GM21381 (cell line): ENCODE measurements around the gene TACR1.
A peak's percentile ranks its signal among the peaks of the same experiment; 100 is the strongest.
"Not testable (repeated sequence)": the region's sequence is repeated elsewhere in the genome, so short reads cannot be mapped to it uniquely, and the experiment has no call there.

ENCODE experiments used
- ATAC-seq: cut with Tn5 transposase; IDR thresholded peaks from one replicate; pipeline ENCODE4 v1.9.1; 2021; ENCODE audit warnings: mild to moderate bottlenecking, moderate library complexity; ENCODE audit not compliant: unreplicated experiment

The TACR1 gene

GRCh38 chr2:75094405-75094804, 104.9 kb downstream of the TACR1 start:
- no peak for ATAC-seq

- ATAC-seq = no peak
Measured at GRCh38 chr2:75090770-75091515, 108.4 kb downstream of the TACR1 start.

- ATAC-seq = no peak
Measured at GRCh38 chr2:75089471-75089870, 109.8 kb downstream of the TACR1 start.

- no peak for ATAC-seq
Measured at GRCh38 chr2:75088791-75089190, 110.5 kb downstream of the TACR1 start.

GRCh38 chr2:75087736-75088135, 111.6 kb downstream of the TACR1 start:
- no peak for ATAC-seq

- no peak for ATAC-seq
Measured at GRCh38 chr2:75079575-75079974, 119.7 kb downstream of the TACR1 start.

- ATAC-seq = no peak
Measured at GRCh38 chr2:75077909-75078308, 121.4 kb downstream of the TACR1 start.

DNA sequence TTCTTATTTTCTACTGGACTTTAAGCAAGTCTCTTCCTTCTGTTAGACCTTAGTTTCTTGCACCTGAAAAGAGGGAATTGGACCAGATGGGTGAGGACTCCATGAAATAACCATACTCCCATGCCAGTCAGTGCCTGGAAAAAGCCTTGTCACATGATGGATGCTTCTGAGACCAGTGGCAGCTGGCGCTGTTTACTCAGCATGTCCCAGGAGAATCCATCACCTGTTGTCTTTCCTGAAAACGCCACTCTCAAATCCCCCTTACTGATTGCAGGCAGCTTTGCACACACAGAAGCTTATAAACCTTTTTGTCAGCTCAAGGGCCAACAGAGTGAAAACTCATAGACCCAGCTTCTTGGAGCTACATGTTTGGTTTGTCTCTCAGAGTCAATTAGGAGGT, 123.2 kb downstream of the TACR1 start:
- ATAC-seq = no peak

DNA sequence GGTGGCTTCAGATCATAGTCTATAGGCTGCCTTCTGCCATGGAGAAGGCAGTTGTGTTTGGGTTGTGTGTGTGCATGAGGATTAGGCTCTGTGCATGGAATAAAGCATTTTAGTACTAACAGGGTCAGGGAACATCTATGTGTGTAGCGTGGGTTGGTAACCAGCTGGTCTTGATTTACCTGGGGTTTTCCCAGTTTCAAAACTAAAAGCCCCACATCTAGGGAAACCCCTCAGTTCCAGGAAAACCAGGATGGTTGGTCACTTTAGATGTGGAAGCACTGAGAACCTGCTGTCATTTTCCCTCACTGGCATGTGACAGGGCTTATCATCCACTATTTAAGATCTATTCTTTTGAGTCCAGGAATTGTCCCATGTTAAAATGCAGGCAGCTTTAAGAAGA, 124.6 kb downstream of the TACR1 start:
- no peak for ATAC-seq

DNA sequence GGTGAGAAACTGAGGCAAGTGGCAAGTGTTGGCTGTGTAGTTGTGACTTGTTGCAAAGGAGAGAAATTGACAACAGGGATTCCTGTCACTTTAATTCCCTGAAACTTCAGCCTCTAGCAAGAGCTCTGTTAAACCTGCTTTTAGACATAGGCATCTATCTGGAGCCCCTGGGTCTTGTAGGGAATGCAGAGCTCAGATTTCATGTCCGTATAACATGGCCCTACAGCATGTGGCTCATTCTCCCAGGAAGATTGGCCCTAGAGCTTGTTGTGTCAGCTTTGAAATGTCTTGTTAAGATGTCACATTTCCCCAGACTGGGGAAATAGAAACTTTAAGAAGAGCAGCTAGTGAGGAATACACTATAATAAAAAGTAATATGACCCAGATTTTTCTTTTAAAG, 125.1 kb downstream of the TACR1 start:
- ATAC-seq = no peak

- no peak for ATAC-seq
Measured at GRCh38 chr2:75071766-75072165, 127.6 kb downstream of the TACR1 start.

- ATAC-seq = no peak
Measured at GRCh38 chr2:75068546-75068945, 130.8 kb downstream of the TACR1 start.

DNA sequence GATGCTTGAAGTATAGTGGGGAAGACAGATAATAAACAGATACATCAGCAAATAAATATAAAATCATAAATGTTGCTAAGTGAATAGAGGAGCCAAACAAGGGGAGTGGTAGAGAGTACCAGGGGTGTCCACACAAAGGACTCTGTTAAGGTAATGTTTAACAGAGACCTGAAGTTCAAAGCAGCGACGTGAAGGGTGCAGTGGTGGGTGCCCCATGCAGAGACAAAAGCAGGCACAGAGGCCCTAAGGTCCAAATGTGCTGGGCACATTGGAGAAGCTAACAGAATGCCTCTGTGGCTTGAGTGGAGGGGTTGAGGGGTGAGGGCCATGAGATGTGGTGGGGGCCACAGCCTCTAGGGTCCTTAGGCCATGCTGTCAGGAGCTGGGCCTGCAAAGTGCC, 131.8 kb downstream of the TACR1 start:
- ATAC-seq = no peak

- no peak for ATAC-seq
Measured at GRCh38 chr2:75066121-75066902, 133.0 kb downstream of the TACR1 start.

GRCh38 chr2:75065402-75066008, 133.8 kb downstream of the TACR1 start:
- ATAC-seq = no peak

GRCh38 chr2:75064691-75065396, 134.5 kb downstream of the TACR1 start:
- ATAC-seq = peak; percentile 77

- no peak for ATAC-seq
Measured at GRCh38 chr2:75063906-75064305, 135.4 kb downstream of the TACR1 start.

- no peak for ATAC-seq
Measured at GRCh38 chr2:75058427-75058826, 140.9 kb downstream of the TACR1 start.

- ATAC-seq = not testable (repeated sequence)
Measured at GRCh38 chr2:75057150-75057549, 142.2 kb downstream of the TACR1 start.

- peak; percentile 41 for ATAC-seq
Measured at GRCh38 chr2:75055820-75056675, 143.3 kb downstream of the TACR1 start.
